ELR (cell line): ENCODE data around the gene APLF.

Source experiments
- DNase-seq: peaks from one replicate; pipeline ENCODE4 v3.0.0-alpha.2; 2015; ENCODE audit warnings: low read depth

The APLF gene, protein sequence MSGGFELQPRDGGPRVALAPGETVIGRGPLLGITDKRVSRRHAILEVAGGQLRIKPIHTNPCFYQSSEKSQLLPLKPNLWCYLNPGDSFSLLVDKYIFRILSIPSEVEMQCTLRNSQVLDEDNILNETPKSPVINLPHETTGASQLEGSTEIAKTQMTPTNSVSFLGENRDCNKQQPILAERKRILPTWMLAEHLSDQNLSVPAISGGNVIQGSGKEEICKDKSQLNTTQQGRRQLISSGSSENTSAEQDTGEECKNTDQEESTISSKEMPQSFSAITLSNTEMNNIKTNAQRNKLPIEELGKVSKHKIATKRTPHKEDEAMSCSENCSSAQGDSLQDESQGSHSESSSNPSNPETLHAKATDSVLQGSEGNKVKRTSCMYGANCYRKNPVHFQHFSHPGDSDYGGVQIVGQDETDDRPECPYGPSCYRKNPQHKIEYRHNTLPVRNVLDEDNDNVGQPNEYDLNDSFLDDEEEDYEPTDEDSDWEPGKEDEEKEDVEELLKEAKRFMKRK

DNA sequence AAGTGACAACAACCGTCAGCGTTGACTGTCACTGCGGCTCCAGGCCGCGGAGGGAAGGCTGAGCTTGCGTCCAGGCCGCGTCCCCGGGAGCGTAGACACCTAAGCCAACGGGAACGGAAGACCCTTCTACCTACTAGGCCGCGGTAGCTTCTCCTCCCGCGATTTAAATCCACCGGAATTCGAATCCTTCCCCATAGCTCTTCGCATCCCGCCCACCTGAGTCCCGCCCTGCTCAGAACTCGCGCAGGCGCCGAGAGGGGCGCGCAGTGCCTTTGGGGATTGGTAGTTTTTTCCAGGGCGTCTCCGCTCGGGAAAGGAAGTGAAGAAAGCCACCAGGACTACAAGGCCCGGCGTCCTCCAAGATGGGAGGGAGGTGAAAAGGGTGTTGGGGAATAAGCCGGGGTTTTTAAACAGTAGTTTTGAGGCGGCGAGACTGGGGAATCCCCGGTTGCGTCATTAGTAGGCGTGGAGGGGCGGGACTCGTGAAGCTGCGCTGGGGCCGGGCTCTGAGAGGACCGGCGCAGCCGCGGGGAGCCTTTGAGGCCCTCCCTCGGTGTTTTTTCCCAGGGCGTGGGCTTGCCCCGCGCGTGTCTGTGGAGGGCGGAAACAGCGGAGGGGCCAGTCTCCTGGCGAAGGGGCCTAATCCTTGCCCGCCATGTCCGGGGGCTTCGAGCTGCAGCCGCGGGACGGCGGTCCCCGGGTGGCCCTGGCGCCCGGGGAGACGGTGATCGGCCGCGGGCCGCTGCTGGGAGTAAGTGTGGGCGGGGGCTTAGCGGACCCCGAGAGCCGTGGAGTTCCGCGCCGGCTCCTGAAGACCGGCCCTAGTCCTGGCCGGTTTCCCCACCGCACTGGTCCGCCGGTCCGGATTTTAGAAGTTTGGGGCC lies at the start of gene APLF, which contains the start of gene FBXO48:
TSS of gene APLF (plus strand) at position 509 of the 884 bp plus-strand sequence. CDS start at position 656, 147 bp downstream.
TSS of gene FBXO48 (minus strand) at position 218 of the 884 bp plus-strand sequence. CDS start 2,149 bp downstream, outside the sequence.
- peak; percentile 100 for DNase-seq

DNA sequence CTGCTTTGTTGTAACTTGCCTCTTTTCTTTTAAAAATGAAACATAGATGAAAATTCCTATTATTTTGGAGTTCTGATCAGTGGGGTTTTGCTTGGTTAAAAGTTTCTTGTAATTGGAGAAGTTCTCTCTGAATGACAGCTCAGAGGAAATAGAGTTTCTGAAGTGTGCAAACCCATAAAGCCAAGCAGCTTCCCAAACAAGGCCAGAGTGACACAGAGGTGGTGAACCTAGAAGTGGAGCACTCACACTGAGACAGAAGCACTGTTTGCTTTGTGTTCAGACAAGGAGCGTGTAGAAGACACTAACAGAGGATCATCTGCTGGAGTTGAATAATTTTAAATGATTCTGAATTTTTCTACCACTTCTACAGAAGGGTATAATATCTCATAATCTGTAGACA lies 49.5 kb upstream of the APLF start:
- DNase-seq: no peak

DNA sequence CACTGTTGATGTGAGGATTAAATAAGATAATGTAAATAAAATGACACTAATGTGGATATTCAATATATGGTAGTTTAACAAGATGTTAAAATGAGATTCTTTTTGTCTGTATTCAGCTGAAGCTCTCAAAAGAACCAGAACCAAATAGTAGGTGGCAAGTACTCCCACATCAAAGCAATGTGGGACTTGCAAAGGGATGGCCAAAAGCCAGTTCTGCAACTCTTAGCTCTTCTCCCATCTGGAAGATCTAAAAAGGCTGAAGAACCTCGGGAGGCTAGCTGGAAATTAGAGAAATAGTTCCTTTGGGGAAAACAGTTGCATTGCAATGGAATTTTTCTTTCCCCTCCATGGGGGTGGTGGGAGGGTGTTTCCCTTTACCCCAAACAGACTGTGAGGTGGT lies 49.0 kb upstream of the APLF start:
- DNase-seq: no peak

DNA sequence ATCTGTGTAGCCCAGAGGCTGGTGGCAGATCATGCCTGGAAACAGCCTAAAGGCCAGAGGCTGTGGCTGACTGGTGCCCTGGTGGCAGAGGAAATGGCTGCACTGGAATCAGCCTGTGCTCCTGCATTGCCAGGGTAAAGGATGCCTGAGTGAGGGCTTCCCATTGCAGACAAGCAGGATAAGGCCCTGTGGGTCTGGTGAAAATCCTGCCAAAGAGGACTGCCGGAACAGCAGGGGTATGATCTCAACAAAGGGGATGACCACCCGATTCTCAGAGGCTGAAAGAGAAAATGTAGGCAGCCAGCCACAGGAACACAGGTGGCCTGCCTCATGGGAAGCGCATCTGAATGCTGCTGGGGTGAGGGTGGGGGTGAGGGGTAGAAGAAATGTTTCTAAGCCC lies 48.5 kb upstream of the APLF start:
- no peak for DNase-seq

DNA sequence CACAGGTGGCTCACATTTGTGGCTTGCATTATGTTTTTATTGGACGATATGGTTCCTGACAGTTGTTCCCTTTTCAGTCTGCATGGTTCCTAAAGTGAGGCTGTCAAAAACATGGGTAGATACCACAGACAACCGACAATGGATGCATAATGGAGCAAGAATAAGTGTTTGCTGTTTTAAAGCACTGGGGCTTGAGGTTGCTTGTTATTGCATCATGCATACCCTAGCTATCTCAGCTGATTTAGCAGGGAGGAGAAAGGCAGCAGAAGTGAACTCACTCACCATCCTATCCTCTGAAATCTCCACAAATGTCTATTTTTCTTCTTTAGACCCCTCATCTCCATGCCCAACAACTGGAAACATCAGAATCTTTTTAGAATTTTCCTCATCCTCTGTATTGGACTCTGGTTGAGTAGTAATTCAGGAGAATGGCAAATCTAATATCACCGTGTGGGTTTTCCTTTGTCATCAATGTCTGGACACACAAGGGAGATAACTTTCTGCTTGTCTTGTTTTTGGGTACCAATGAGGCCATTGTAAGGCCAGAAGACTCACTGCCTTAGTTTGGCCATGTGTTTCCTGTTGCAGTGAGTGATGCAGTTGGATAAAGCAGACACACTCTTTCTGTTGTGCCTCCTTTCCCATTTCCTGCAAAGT lies 47.0 kb upstream of the APLF start:
- no peak for DNase-seq

DNA sequence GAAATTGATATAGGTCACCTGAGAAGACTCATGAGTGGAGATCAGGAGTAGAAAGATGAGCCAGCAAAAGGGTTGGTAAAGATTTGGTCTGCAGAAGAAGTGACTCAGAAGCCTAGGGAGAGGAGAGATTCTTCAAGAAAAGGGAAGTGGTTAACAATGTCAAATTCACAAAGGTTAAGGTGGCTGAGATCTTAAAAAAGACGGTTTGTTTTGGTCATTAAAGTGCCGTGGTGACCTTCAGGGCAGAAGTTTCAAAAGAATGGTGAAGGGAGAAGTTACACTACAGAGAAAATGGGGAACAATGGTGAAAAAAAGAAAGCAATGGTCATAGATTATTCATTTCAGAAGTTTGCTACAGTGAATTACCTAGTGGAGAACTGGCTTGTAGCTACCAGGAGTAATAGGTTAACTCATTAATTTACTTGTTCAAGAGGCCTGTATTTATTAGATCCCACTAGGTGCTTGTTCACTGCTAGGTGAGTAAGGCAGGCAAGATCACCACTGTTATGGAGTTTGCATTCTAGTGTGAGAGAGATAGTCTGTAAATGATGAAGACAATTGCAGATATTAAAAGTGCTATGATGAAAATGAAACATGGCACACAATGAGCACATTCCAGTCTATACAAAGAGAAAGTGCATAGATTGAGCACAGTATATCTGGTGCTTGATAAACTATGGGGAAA lies 43.3 kb upstream of the APLF start:
- peak; percentile 31 for DNase-seq

DNA sequence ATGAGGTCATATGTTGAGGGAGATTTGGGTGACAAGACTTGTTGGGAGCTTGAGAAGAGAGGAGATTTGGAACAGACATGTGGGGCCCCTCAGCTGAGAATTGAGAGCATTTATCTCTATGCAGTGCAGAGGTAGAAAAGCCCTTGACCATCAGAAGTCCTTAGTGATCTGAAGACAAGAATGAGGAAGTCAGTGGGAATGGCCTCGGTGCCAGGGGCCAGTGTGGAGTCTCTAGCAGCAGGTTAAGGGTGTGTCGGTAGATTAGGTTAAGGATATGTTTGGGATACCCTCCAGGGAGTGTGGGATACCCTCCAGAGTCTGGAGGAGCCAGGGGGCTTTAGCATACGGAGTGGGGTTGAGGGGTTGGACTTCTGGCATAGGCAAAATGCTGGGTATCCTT lies 41.9 kb upstream of the APLF start:
- DNase-seq: no peak

DNA sequence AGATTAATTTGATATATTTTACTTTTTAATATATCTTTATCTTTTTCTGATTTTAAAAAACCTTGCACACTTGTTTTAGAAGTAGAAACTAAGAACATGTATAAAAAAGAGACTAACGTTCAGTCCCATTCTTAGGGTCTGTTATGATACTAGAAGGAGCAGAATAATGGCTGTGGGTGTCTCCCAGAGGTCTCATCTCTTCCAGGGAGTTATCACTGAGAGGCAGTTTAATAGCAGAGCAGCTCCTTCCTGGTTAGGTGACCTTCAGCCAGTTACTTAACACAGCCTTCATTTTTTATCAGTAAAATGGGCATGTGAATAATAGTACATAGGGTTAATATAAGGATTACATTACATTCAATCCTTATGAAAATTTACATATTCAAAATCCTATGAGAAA lies 40.9 kb upstream of the APLF start:
- no peak for DNase-seq

DNA sequence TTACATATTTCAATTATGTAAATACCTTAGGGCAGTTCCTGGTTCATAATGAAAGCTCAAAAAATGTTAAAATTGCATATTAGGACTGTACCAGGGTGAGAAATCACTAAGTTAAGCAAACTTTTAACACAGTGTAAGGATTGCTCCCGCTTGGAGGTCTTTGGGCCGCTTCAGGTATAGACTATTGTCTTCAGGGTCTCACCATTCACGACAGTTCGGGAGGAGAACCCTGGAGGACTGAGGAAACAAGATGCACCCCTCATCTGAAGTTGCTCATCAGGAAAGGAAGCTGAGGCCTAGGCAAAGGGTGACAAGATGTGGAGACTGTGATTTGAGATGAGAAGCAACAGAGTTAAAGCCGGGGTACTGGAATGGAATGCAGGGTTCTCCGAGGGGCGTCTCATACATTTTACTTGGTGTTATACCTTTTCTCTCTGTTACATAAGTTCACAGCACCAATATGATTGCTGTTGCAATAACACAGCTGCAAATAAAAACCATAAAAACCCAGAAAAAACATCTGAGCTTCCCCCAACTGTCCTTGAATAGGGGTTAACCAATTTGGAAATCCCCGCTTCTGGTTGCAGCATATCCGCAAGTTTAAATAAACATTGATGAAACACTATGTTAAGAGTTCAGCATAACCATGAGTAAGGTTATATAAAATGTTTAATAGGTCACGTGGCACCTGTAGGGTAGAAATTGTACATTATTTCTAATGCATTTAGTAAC lies 40.4 kb upstream of the APLF start:
- peak; percentile 65 for DNase-seq

DNA sequence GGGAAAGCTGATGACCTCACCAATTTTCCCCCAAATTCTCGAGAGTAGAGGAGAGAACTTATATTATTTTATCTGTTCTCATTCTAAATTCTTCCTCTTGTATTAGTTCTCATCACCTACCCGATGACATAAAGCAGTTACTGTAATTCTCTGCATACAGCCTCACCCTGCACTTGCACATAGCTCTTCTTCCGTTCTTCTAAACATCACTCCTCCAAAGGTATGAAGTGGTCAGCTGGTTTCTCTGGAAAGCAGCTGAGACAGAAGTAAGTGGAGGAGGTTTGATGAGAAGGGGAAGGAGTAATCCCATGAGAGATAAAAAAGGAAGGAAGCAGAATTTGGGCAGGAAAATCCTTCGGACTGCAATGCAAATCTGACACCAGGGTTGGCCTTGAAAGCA lies 39.3 kb upstream of the APLF start:
- no peak for DNase-seq

DNA sequence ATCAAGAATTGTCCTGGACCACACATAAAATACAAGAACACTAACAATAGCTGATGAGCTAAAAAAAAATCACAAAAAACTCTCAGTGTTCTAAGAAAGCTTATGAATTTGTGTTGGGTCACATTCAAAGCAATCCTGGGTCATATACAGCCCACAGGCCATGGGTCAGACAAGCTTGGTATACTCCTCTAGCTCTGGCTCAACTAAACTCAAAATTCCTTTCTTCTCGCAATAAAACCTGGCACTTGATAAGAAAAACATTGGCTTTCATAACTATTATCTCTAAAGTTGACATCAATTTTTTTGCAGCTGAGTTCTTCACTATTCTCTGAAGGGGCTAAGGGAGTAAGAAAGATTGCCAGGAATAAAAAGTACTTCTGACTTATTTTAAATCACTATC lies 38.6 kb upstream of the APLF start:
- DNase-seq: no peak

DNA sequence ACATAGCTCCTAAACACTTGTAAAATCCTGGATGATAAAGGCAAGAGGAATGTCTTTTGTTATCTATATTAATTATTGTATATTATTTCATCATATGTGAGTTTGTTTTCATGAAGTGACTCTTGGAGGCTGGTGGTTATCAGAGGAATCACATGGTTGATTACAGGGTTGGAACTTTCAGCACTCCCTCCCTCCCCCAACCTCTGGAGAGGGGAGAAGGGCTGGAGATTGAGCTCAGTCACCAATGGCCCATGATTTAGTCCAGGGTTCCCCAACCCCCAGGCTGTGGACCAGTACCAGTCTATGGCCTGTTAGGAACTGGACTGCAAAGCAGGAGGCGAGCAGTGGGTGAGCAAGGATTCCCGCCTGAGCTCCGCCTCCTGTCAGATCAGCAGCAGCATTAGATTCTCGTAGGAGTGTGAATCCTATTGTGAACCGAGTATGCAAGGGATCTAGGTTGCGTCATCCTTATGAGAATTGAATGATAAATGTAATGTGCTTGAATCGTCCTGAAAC lies 38.0 kb upstream of the APLF start:
- peak; percentile 14 for DNase-seq

DNA sequence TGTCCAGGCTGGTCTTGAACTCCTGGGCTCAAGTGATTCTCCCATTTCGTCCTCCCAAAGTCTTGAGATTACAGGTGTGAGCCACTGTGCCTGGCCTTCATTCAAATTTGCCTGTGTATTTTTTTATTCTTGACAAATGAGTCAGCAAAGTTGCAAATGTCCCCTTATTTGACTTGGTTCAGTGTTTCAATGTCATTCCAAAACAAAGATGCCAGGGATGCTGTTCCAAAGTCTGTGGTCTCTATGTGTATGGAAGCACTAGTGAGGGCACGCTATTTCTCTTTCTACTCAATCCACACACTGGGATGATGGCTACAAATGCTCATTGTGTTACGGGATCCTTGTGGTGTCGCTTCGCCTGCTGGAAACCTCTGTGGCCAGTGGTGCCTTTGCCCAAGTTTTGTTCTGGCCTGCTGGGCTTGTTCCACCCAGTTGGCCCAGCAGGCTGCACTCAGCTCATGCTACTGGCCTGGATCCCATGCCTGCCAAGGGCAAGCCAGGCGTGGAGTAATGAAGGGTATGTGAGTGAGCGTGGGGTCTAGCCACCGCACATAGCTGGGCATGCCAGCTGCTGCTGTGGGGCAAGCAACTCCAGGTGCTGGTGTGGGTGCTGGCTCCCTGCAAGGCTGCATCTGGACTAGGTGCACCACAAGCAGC lies 35.9 kb upstream of the APLF start:
- no peak for DNase-seq

DNA sequence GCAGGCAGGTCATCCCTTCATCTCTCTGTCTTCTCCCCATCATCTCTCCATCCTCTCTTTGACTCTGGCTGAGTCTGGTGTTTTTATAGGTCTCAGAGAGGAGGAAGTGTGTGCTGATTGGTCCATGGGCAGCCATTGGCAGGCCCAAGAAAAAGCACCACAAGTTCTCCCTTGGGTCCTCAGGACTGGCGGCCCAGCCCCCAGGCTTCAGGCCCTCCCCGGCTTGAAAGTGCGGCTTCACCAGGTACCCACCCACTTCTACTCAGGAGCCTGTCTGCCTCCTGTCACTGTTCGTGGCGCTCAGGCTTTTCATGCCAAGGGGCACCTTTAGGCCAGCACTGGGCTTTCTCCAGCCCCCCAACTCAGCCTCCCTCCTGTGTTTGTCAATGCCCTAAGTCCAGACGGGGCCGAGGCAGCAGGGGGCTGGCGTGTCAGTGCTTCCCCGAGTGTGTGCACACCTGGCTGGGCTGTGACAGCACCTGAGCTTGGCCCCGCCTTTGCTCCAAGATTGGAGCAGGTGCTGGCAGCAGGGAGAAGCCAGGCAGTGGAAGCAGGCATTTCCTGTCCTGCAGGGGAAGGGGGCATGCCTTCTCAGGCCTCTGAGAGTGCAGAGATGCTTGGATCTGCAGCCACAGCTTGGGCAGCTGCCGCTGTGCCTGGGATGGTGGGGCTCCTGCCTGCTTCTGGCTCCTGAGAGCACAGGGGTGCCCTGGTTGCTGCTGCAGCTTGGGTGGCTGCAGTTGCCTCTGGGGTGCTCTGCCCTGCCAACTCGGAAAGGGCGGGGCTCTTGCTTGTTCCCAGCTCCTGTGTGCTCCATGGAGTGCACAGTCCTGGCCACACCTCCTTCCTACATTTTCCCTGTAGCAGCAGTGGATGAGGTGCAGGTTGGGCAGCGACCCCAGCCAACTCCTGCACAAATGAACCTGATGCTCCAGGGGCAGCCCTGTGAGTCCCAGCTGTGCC lies 34.4 kb upstream of the APLF start:
- no peak for DNase-seq

DNA sequence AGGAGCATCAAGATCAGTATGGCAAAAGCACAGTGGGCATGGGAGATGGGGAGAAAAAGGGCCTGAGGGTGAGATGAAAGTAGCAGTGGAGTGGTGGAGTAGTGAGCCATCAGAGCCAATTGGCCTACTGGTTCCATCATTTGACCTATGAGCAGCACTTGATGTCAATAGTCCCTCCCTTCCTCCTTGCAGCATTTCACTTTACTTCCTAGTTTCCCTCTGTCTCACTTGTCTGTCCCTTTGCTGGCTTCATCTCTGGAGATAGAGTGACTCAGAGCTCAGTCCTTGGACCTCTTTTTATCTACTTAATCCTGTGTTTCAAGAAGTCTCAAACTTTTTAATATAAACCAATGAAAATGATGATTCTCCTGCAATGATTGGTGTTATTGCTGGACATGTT lies 32.4 kb upstream of the APLF start:
- DNase-seq: no peak

DNA sequence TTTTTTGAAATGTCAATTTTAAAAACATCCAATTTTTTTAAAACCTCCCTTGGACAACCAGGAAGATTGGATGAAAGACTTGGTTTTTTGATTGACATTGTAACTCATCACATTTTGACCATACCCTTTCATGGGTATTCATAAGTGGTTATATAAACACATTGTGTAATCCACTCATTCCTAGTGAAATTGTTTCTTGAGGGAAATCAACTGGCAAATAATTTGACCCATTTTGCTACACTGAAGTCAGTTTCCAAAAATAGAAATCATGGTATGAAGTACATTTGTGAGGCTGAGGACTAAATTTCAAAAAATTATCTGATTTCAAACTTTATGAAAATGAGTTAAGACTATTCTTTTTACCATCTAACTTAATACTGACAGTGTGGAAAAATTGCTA lies 31.8 kb upstream of the APLF start:
- no peak for DNase-seq

DNA sequence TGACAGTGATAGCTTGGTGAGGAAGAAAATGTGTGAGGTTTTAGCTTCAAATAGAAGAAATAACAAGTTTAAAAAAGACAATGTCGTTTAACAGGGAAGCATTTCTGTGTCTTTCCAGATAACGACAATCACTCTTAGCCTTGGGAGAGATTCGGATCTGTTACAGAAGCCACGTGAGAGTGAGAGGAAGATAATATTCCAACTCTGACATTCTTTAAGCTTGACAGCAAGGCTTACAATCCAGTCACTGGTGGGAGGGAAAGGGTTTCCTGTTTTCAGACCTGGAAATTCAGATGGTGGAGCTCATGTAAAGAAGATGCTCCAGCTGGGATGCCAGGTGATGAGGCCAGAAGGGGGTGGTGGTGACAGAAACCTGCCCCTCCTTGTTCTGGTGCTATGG lies 31.1 kb upstream of the APLF start:
- DNase-seq: no peak

DNA sequence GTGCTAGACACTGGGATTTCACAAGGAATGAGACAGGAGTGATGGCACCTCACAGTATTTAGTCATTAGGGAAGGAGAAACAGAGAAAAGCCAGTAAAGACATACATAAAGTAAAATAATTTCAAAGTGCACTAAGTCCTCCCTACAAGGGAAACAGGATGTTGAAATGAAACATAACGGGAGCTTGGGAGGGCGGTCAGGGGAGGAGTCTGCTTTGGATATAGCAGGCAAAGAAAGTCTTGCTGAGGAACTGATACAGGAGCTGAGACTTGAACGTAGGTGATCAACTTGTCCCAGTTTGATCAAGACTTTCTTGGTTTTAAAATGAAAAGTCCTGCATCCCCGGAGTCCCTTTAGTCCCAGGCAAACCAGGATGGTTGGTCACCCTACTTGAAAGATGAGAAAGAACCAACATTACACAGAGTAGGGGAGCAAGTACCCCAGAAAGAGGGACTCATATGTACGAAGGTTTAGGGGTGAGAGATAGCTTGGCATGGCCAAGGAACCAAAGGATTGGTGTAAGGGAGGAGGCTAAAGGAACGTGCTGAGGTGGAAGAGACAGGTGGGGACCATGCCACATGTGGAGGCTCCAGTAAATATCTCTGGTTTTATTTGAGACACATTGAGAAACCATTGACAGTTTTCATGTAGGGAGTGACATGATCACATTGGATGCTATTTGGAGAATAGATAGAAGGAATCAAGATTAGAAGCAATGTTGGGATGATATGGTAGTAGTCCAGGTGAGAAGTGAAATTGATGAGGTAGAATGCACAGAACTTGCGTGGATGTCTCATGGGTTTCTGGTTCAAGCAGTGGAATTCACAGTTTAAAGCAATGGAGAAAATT lies 28.7 kb upstream of the APLF start:
- no peak for DNase-seq
